ENCODE measurements around the gene PIGW. TPM values are rescaled to one million over a fixed set of nuclear protein-coding genes. Genes with fewer than 3 reads are reported as not detected.
A peak's percentile ranks its signal among the peaks of the same experiment; 100 is the strongest.
"Not testable (repeated sequence)": the region's sequence is repeated elsewhere in the genome, so short reads cannot be mapped to it uniquely, and the experiment has no call there.

PIGW gene
- total RNA-seq, 2 donors from 2014 or later, result 3.7 to 7.5 TPM

DNA sequence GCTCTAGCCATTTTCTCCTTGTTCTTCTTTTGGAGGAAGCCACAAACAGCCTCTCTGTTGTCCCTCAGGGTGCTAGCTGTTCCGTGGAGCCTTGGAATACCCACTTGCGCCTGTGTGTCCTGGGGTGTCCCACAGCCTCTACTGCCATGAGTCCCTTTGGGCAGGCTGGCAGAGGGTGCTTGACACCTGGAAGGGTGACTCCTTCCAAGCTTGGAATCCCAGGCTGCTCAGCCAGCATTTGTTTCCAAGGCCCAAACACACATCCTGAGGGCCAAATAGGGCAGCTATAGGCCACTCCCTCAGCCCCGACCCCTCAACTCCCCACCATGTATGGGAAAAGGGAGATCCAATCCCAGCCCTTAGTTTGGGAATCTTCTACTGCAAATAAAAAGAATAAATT is 33.4 kb upstream of the PIGW start:
- no peak for DNase-seq
- H3K27ac Mint-ChIP-seq, result no peak overlapping the region

GRCh38 chr17:36501963-36502362 is 32.8 kb upstream of the PIGW start:
- H3K27me3 Mint-ChIP-seq, result no peaks in the 10 kb centered on the region
- H3K27ac Mint-ChIP-seq, result peak overlapping the region; percentile 57
- H3K36me3 Mint-ChIP-seq (ENCODE audit: low read depth), result peaks cover 2% of the 10 kb centered on the region
- no peak for ATAC-seq
- H3K9me3 ChIP-seq (ENCODE audit: control insufficient read depth, low read length, poor library complexity, severe bottlenecking), result no peaks in the 10 kb centered on the region
- no peak overlapping the region for H3K4me3 Mint-ChIP-seq
- no peak for DNase-seq
- H3K4me1 Mint-ChIP-seq, result peaks cover 7% of the 10 kb centered on the region

More for the DNA sequence above, 33.4 kb upstream of the PIGW start:
- no peaks in the 10 kb centered on the region for H3K9me3 ChIP-seq (ENCODE audit: control insufficient read depth, low read length, poor library complexity, severe bottlenecking)
- peaks cover 7% of the 10 kb centered on the region for H3K4me1 Mint-ChIP-seq
- ATAC-seq, result no peak
- H3K36me3 Mint-ChIP-seq (ENCODE audit: low read depth), result peaks cover 2% of the 10 kb centered on the region
- no peak overlapping the region for H3K4me3 Mint-ChIP-seq
- H3K27me3 Mint-ChIP-seq, result no peaks in the 10 kb centered on the region

DNA sequence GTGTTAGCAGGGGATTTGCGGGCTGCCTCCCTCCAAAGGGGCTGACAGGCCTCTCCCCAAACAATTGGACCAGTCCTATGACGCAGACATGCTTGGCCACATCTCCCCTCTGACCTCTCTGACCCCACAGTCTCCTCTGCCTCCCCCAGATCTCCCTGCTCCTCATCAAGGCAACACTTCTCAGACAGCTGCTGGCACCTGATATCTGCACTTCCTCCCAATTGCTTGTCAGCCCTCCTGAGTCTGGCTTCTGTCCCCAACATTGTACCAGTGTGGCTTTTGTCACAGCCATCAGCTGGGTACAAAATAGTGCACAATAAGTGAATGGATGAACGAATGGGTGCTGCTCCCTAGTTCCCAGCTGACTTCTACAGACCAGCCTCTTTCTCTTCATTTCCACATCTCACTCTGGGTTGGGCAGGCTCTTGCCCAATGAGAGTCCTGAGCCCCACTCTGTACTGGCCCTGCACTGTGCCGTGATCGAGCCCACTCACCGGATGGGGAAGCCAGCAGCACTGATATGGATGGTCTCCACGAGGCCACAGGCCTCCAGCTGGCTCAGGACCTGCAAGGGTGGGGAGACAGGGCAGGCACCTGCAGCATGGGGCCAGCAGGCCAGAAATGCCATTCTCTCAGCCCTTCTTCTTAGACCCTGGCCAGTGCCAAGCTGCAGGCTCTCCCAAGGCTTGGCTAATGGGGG is 31.2 kb upstream of the PIGW start:
- H3K27ac Mint-ChIP-seq, result peak overlapping the region; percentile 34
- no peaks in the 10 kb centered on the region for H3K27me3 Mint-ChIP-seq
- no peaks in the 10 kb centered on the region for H3K9me3 ChIP-seq (ENCODE audit: control insufficient read depth, low read length, poor library complexity, severe bottlenecking)
- no peak overlapping the region for H3K4me3 Mint-ChIP-seq
- DNase-seq (no peak), ATAC-seq (no peak)
- peaks cover 2% of the 10 kb centered on the region for H3K36me3 Mint-ChIP-seq (ENCODE audit: low read depth)
- H3K4me1 Mint-ChIP-seq, result peaks cover 7% of the 10 kb centered on the region

GRCh38 chr17:36504156-36504545 is 30.6 kb upstream of the PIGW start:
- Mint-ChIP-seq H3K27me3 (no peaks in the 10 kb centered on the region), H3K4me1 (peaks cover 7% of the 10 kb centered on the region), H3K27ac (peak overlapping the region; percentile 34)

GRCh38 chr17:36505171-36505570 is 29.6 kb upstream of the PIGW start:
- H3K36me3 Mint-ChIP-seq (ENCODE audit: low read depth), result peaks cover 2% of the 10 kb centered on the region
- H3K27me3 Mint-ChIP-seq, result no peaks in the 10 kb centered on the region
- ATAC-seq, result no peak
- peaks cover 7% of the 10 kb centered on the region for H3K4me1 Mint-ChIP-seq
- no peak overlapping the region for H3K27ac Mint-ChIP-seq
- no peak overlapping the region for H3K4me3 Mint-ChIP-seq
- DNase-seq, result no peak
- H3K9me3 ChIP-seq (ENCODE audit: control insufficient read depth, low read length, poor library complexity, severe bottlenecking), result no peaks in the 10 kb centered on the region

More at GRCh38 chr17:36504156-36504545, 30.6 kb upstream of the PIGW start:
- H3K9me3 ChIP-seq (ENCODE audit: control insufficient read depth, low read length, poor library complexity, severe bottlenecking), result no peaks in the 10 kb centered on the region
- ATAC-seq (no peak), DNase-seq (no peak)
- Mint-ChIP-seq H3K36me3 (ENCODE audit: low read depth) (peaks cover 2% of the 10 kb centered on the region), H3K4me3 (no peak overlapping the region)

- Mint-ChIP-seq H3K27ac (no peak overlapping the region), H3K36me3 (ENCODE audit: low read depth) (peaks cover 2% of the 10 kb centered on the region), H3K4me3 (no peak overlapping the region), H3K4me1 (peaks cover 7% of the 10 kb centered on the region), H3K27me3 (no peaks in the 10 kb centered on the region)
- no peaks in the 10 kb centered on the region for H3K9me3 ChIP-seq (ENCODE audit: control insufficient read depth, low read length, poor library complexity, severe bottlenecking)
- ATAC-seq (no peak), DNase-seq (no peak)
Observed at GRCh38 chr17:36506249-36506826, 28.4 kb upstream of the PIGW start.

DNA sequence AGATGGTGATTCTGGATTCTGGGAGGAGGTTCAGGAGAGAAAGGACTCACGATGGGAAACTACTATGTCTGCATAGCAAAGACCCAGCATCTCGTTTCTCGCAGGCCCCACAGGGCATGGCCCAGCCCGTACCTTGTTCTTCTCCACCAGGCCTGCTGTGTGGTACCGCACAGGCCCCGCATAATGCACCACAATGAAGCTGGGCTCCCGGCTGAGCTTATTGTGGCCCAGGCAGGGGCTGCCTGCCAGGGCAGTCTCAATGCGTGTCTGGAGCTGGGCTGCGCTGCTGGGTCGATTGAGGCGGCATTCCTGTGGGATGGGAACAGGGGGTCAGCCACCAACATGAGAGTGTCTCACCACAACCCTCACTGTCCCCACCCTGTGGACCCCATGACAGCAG is 28.0 kb upstream of the PIGW start:
- DNase-seq (no peak), ATAC-seq (no peak)
- H3K27ac Mint-ChIP-seq, result no peak overlapping the region
- no peak overlapping the region for H3K4me3 Mint-ChIP-seq
- no peaks in the 10 kb centered on the region for H3K9me3 ChIP-seq (ENCODE audit: control insufficient read depth, low read length, poor library complexity, severe bottlenecking)
- H3K36me3 Mint-ChIP-seq (ENCODE audit: low read depth), result peaks cover 2% of the 10 kb centered on the region
- peaks cover 5% of the 10 kb centered on the region for H3K4me1 Mint-ChIP-seq
- no peaks in the 10 kb centered on the region for H3K27me3 Mint-ChIP-seq

DNA sequence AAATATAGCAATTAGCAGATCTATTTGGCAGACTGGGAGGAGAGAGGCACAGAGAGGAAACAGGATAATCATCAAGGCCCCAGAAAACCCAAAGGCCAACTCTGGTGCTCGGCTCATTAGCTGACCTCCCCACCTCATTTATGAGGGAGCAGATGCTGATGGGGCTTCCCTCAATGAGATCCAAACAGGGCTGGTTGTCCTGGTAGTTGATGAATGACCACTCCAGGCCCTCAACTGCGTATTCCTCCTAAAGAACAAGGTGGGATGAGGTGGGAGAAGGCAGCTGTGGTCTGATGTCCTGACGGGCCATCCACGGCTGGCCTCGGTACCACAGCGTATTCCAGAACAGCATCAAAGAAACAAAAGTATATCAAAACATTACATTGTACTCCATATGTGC is 27.5 kb upstream of the PIGW start:
- no peak overlapping the region for H3K4me3 Mint-ChIP-seq
- DNase-seq (no peak), ATAC-seq (no peak)
- no peaks in the 10 kb centered on the region for H3K27me3 Mint-ChIP-seq
- no peaks in the 10 kb centered on the region for H3K9me3 ChIP-seq (ENCODE audit: control insufficient read depth, low read length, poor library complexity, severe bottlenecking)
- H3K4me1 Mint-ChIP-seq, result peaks cover 4% of the 10 kb centered on the region
- H3K36me3 Mint-ChIP-seq (ENCODE audit: low read depth), result peaks cover 1% of the 10 kb centered on the region
- no peak overlapping the region for H3K27ac Mint-ChIP-seq

- DNase-seq; H3K36me3 Mint-ChIP-seq (ENCODE audit: low read depth); H3K9me3 ChIP-seq (ENCODE audit: control insufficient read depth, low read length, poor library complexity, severe bottlenecking); ATAC-seq; H3K4me1 Mint-ChIP-seq; H3K27me3 Mint-ChIP-seq; H3K4me3 Mint-ChIP-seq: not testable (repeated sequence)
- peak overlapping the region; percentile 63 for H3K27ac Mint-ChIP-seq
Observed at GRCh38 chr17:36508439-36508838, 26.3 kb upstream of the PIGW start.

DNA sequence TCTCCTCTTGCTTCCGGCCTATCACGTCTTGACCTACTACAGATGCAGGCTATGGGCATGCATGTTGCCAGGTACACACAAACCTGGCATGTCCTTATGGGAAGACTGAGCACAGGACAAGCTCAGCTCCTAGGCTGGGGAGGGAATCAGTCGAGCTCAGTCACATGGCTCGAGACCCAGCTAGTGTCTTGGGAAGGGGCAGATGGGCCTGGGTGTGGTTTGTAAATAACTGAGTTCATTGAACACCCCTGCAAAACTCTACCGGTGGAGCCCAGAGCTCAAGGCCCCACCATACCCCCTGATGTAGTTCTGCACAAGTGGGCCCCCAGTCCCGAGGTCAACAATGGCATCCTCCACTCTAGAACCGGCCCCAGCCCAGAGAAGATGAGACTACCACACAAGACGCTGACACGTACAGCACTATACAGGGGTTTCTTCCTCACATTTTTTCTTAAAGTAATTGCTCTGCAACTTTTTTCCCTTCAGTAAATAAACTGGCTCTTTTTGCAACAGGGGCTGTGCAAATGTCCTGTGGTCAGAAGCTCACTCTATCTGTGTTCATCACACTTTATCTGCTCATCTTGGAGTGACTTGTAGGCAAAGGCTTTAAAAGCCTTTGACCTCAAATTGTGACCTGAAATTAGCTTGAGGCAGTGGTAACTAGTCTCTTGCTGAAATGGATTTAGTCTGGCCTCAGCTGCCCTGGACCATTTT is 25.4 kb upstream of the PIGW start:
- no peaks in the 10 kb centered on the region for H3K9me3 ChIP-seq (ENCODE audit: control insufficient read depth, low read length, poor library complexity, severe bottlenecking)
- Mint-ChIP-seq H3K27me3 (no peaks in the 10 kb centered on the region), H3K36me3 (ENCODE audit: low read depth) (no peaks in the 10 kb centered on the region), H3K4me3 (no peak overlapping the region), H3K4me1 (peaks cover 4% of the 10 kb centered on the region), H3K27ac (peak overlapping the region; percentile 29)
- ATAC-seq (no peak), DNase-seq (no peak)

- Mint-ChIP-seq H3K4me3 (no peak overlapping the region), H3K36me3 (ENCODE audit: low read depth) (no peaks in the 10 kb centered on the region), H3K27ac (no peak overlapping the region), H3K4me1 (peaks cover 4% of the 10 kb centered on the region), H3K27me3 (no peaks in the 10 kb centered on the region)
- no peaks in the 10 kb centered on the region for H3K9me3 ChIP-seq (ENCODE audit: control insufficient read depth, low read length, poor library complexity, severe bottlenecking)
- no peak for ATAC-seq
- DNase-seq, result no peak
Observed at GRCh38 chr17:36510636-36511035, 24.2 kb upstream of the PIGW start.

- Mint-ChIP-seq H3K4me3 (no peak overlapping the region), H3K27me3 (no peaks in the 10 kb centered on the region), H3K36me3 (ENCODE audit: low read depth) (no peaks in the 10 kb centered on the region), H3K4me1 (peaks cover 4% of the 10 kb centered on the region), H3K27ac (no peak overlapping the region)
- ATAC-seq (no peak), DNase-seq (no peak)
- no peaks in the 10 kb centered on the region for H3K9me3 ChIP-seq (ENCODE audit: control insufficient read depth, low read length, poor library complexity, severe bottlenecking)
Observed at GRCh38 chr17:36511216-36511615, 23.6 kb upstream of the PIGW start.

DNA sequence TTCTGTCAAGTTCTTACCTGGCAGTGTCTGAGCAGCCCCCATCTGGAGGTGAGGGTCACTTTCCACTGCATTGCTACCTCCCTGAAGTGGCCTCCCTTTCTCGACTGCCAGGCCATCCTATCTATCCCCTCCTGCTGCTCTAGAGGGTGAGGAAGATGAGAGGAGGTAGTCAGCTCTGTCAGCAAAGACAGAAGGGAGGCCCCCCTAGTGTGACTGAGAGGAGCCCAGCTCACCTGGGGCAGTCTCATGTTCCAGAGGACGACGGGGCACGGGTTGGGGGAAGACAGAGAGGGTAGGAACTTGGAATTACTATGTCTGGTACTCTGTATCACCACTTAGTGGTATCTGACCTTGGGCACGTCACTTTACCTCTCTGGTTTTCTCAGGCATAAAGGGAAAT is 22.1 kb upstream of the PIGW start:
- Mint-ChIP-seq H3K27me3 (no peaks in the 10 kb centered on the region), H3K4me3 (no peak overlapping the region)
- no peak for ATAC-seq

More for the DNA sequence above, 22.1 kb upstream of the PIGW start:
- H3K9me3 ChIP-seq (ENCODE audit: control insufficient read depth, low read length, poor library complexity, severe bottlenecking), result no peaks in the 10 kb centered on the region
- H3K27ac Mint-ChIP-seq, result peak overlapping the region; percentile 34
- no peak for DNase-seq
- H3K36me3 Mint-ChIP-seq (ENCODE audit: low read depth), result no peaks in the 10 kb centered on the region
- peaks cover 4% of the 10 kb centered on the region for H3K4me1 Mint-ChIP-seq

Data from T-helper 17 cell (primary cell).